Stimulated activated CD4-positive, alpha-beta T cell treated with anti-CD3 and anti-CD28 coated beads, Interleukin-1b, Interleukin-23, amount 100 ng/mL, for 48 hours (primary cell): Measurements from ENCODE around the gene BIRC5.

Source experiments
- DNase-seq: peaks from one replicate; pipeline ENCODE4 v3.0.0-alpha.2; 2020

BIRC5 gene

DNA sequence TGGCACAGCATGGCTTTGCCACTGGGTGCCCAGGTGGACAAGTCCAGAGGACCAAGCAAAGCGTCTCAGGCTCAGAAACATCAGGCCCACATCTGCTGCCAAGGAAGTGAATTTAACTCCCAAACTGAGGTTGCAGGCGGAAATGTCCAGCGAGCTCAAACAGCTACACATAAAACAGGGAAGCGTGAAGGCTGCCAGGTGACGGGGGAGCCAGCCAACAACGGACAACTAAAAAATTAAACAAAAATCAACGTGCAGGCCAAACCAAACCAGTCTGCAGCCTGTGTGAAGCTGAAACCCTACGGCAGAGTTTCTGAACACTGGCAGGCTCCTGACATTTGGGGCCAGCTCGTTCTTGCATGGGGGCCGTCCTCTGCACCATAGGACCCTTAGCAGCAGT lies 29.7 kb upstream of the BIRC5 start:
- DNase-seq = no peak

DNA sequence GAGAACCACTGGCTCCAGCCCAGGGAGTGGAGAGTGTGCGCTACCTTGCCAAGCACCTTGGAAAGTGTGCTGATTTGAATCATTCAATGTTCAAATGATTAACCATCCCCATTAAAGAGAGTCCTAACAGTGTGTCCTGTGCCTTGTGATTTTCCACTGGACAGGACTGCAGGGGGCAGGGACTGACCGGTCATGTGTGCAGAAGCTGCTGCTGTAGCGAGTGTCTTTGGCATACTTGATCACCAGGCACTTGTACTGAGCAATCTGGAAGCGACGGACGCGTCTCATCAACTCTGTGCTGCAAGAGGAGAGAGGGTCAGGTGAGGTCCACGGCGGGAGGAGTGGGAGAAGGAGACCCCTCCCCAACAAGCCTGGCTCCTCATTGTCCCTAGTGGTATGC lies 29.2 kb upstream of the BIRC5 start:
- DNase-seq = no peak

GRCh38 chr17:78185981-78186691 lies 27.9 kb upstream of the BIRC5 start:
- DNase-seq = no peak

DNA sequence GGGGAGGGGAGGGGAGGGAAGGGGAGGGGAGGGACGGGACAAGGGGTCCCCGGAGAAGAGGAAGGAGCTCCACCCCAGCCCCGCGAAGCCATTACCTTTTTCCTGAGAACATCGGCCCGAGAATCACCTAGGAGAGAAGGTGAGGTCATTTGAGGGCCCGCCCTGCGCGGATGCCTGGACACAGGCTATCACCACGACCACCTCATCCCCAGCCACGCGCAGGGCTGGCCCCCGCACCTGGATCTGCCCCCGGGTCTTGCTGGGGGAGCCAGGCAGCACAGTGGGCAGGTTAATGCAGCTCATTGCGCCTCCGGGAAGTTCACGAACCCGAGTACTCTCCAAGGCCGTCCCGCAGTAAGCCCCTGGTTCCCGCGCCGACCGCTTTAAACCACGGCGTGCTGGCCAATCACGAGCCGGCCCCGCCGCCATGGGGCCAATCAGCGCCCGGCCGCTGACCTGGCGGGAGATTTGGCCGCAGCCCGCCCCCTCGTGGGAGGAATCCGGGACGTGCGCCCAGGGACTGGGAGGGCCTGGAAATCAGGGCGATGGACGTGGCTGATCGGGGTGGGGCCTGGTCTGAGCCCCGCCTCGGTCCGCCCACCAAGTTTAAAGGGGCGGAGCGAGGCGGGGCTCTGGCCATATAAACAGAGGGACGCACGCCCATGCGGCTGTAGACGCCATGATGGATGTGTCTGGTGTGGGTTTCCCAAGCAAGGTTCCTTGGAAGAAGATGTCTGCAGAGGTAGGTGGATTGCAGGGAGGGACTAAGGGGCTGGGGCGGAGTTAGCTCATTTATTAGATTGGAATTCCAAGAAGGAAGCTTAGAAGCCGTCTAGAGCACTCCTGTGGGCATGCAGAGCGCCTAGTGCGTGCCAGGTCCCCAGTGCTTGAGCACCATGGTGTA lies 27.1 kb upstream of the BIRC5 start, which contains the start of the genes AFMID and TK1:
Gene AFMID (plus strand): TSS at position 671 of the 904 bp plus-strand sequence. CDS start 9 bp downstream, at position 680.
Gene TK1 (minus strand): TSS at position 361 of the 904 bp plus-strand sequence. CDS start 58 bp downstream, at position 303.
- peak; percentile 97 for DNase-seq

- no peak for DNase-seq
These were observed 17.3 kb upstream of the BIRC5 start for GRCh38 chr17:78196716-78197115.

- DNase-seq = no peak
These were observed 16.8 kb upstream of the BIRC5 start for GRCh38 chr17:78197147-78197832.

GRCh38 chr17:78200451-78200850 lies 13.6 kb upstream of the BIRC5 start:
- no peak for DNase-seq

DNA sequence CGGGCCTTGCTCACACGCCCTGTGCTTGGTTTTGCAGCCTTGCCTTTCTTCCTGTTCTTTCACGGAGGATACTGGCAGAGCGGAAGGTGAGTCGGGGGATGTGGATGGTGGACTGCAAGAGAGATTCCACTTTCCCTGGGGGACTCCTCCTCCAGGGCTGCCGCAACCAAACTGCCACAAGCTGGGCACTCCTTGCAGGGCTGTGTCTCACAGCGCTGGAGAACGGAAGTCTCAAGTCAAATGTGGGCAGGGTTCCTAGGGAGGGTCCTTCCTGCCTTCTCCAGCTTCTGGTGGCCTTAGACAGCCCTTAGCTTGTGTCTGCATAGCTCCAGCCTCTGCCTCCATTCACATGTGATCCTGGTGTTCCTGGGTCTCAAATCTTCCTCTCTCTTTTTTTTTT lies 11.4 kb upstream of the BIRC5 start:
- DNase-seq = no peak

DNA sequence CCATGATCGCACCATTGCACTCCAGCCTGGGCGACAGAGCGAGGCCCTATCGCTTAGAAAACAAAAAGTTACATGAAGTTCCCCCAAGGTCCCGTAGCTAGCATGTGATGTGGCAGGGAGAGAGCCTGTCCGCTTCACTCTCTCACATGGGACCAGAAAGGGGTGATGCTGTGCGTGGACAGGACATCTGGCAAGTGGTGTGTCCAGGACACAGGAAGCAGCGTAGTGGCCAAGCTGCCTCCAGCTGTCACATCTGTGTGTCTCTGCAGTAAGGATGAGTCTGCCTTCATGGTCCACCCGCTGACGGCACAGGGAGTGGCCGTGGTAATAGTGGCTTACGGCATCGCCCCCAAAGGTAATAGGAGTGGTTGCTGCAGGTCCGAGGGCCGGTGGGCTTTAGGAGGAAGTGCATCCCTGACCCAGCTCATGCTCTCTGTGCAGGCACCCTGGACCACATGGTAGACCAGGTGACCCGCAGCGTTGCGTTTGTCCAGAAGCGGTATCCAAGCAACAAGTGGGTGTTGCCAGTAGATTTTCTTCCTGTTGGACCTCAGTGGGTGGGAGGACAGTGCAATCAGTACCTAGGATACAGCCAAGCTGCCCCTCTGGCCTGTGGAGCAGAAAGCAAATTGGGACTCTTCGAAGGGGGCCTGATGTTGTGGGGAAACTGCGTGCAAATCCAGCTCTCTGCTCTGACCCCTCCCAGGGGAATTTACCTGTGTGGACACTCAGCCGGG lies 9.5 kb upstream of the BIRC5 start:
- DNase-seq = no peak

DNA sequence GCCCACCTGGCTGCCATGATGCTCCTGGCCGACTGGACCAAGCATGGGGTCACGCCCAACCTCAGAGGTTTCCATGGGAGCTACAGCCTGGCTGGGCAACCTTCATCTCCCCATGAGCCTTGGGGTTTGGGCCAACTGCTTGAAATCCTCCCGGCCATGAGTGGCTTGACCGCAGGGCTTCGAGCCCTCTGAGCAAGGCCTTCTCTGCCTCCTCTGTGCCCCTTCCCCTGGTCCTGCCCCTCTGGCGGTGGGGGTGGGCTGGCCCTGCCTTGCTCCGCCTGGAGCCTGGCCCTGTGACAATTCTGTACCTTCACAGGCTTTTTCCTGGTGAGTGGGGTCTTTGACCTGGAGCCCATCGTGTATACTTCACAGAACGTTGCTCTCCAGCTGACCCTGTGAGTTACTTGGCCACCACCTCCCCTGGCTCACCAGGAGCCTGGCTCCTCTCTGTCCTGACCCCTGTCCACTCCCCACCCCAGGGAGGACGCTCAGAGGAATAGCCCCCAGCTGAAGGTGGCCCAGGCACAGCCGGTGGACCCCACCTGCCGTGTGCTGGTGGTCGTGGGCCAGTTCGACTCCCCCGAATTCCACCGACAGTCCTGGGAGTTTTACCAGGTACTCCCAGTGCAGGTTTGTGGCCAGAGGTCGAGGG lies 8.8 kb upstream of the BIRC5 start:
- DNase-seq = no peak

GRCh38 chr17:78206298-78206697 lies 7.8 kb upstream of the BIRC5 start:
- no peak for DNase-seq

GRCh38 chr17:78208486-78208885 lies 5.6 kb upstream of the BIRC5 start:
- no peak for DNase-seq

DNA sequence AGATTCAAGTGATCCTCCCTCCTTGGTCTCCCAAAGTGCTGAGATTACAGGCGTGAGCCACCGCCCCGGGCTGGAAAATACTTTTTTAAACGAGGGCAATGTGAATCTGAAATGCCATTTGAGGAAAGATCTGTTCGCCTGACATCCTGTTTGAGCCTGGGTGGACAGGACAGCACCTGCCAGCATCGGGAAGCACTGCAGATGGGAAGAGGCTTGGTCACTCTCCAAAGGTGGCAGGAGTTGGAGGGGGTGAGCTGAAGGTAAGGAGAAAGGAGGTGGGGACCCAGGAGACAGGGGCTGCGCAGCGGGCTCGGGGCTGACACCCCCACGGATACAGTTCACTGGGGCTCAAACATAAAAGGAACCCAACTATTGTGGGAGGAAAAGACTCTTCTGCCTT lies 3.9 kb upstream of the BIRC5 start:
- no peak for DNase-seq

- no peak for DNase-seq
These were observed 3.0 kb upstream of the BIRC5 start for GRCh38 chr17:78211032-78211431.

DNA sequence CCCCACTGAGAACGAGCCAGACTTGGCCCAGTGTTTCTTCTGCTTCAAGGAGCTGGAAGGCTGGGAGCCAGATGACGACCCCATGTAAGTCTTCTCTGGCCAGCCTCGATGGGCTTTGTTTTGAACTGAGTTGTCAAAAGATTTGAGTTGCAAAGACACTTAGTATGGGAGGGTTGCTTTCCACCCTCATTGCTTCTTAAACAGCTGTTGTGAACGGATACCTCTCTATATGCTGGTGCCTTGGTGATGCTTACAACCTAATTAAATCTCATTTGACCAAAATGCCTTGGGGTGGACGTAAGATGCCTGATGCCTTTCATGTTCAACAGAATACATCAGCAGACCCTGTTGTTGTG lies 631 bp downstream of the BIRC5 start:
- no peak for DNase-seq

DNA sequence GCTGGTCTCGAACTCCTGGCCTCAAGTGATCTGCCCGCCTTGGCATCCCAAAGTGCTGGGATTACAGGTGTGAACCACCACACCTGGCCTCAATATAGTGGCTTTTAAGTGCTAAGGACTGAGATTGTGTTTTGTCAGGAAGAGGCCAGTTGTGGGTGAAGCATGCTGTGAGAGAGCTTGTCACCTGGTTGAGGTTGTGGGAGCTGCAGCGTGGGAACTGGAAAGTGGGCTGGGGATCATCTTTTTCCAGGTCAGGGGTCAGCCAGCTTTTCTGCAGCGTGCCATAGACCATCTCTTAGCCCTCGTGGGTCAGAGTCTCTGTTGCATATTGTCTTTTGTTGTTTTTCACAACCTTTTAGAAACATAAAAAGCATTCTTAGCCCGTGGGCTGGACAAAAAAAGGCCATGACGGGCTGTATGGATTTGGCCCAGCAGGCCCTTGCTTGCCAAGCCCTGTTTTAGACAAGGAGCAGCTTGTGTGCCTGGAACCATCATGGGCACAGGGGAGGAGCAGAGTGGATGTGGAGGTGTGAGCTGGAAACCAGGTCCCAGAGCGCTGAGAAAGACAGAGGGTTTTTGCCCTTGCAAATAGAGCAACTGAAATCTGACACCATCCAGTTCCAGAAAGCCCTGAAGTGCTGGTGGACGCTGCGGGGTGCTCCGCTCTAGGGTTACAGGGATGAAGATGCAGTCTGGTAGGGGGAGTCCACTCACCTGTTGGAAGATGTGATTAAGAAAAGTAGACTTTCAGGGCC lies 5.5 kb downstream of the BIRC5 start:
- DNase-seq = no peak

- DNase-seq = no peak
These were observed 9.0 kb downstream of the BIRC5 start for GRCh38 chr17:78223061-78223460.

DNA sequence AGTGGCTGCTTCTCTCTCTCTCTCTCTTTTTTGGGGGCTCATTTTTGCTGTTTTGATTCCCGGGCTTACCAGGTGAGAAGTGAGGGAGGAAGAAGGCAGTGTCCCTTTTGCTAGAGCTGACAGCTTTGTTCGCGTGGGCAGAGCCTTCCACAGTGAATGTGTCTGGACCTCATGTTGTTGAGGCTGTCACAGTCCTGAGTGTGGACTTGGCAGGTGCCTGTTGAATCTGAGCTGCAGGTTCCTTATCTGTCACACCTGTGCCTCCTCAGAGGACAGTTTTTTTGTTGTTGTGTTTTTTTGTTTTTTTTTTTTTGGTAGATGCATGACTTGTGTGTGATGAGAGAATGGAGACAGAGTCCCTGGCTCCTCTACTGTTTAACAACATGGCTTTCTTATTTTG lies 9.7 kb downstream of the BIRC5 start:
- DNase-seq = no peak

DNA sequence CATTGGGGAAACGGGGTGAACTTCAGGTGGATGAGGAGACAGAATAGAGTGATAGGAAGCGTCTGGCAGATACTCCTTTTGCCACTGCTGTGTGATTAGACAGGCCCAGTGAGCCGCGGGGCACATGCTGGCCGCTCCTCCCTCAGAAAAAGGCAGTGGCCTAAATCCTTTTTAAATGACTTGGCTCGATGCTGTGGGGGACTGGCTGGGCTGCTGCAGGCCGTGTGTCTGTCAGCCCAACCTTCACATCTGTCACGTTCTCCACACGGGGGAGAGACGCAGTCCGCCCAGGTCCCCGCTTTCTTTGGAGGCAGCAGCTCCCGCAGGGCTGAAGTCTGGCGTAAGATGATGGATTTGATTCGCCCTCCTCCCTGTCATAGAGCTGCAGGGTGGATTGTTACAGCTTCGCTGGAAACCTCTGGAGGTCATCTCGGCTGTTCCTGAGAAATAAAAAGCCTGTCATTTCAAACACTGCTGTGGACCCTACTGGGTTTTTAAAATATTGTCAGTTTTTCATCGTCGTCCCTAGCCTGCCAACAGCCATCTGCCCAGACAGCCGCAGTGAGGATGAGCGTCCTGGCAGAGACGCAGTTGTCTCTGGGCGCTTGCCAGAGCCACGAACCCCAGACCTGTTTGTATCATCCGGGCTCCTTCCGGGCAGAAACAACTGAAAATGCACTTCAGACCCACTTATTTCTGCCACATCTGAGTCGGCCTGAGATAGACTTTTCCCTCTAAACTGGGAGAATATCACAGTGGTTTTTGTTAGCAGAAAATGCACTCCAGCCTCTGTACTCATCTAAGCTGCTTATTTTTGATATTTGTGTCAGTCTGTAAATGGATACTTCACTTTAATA lies 10.4 kb downstream of the BIRC5 start:
- DNase-seq = no peak

GRCh38 chr17:78225088-78225865 lies 11.2 kb downstream of the BIRC5 start:
- no peak for DNase-seq
